GM12878 (cell line): Measurements from ENCODE around the gene TEPSIN.

Experiments
- ASH2L ChIP-seq: fragments of 300-600, 200-600 bp; sonication (generic); IDR thresholded peaks from 2 replicates; pipeline ENCODE4 v1.6.1; 2017; ENCODE audit warnings: low read depth, mild to moderate bottlenecking, borderline replicate concordance
- CBFB ChIP-seq: IDR thresholded peaks from 2 replicates; pipeline ENCODE4 v1.6.1; 2016; ENCODE audit warnings: antibody characterized with exemption, low read depth
- NFYB ChIP-seq: IDR thresholded peaks from 2 replicates; pipeline ENCODE4 v1.6.1; 2011; ENCODE audit warnings: low read depth, mild to moderate bottlenecking, low read length, improper control_type of control experiment, moderate library complexity; ENCODE audit not compliant: insufficient read depth
- NRF1 ChIP-seq: conservative IDR thresholded peaks from 2 replicates; pipeline ENCODE4 v1.6.1; 2011; ENCODE audit warnings: mild to moderate bottlenecking, low read depth, low read length, improper control_type of control experiment
- PAX5 ChIP-seq: IDR thresholded peaks from 2 replicates; pipeline ENCODE4 v1.6.1; 2011; ENCODE audit warnings: low read depth, low read length, borderline replicate concordance
- POLR2A ChIP-seq: IDR thresholded peaks from 2 replicates; pipeline ENCODE4 v1.6.1; 2011; ENCODE audit warnings: low read depth, mild to moderate bottlenecking, low read length
- POLR2AphosphoS2 ChIP-seq: IDR thresholded peaks from 2 replicates; pipeline ENCODE4 v1.6.1; 2011; ENCODE audit warnings: low read depth, mild to moderate bottlenecking, low read length, improper control_type of control experiment, moderate library complexity
- RCOR1 ChIP-seq: conservative IDR thresholded peaks from 2 replicates; pipeline ENCODE4 v1.6.1; 2012; ENCODE audit warnings: low read depth, low read length, improper control_type of control experiment
- SMC3 ChIP-seq: IDR thresholded peaks from 2 replicates; pipeline ENCODE4 v1.6.1; 2011; ENCODE audit warnings: low read length, improper control_type of control experiment, borderline replicate concordance
- SREBF1 ChIP-seq: IDR thresholded peaks from 2 replicates; pipeline ENCODE4 v1.6.1; 2012; ENCODE audit warnings: mild to moderate bottlenecking, low read length
- TAF1 ChIP-seq: IDR thresholded peaks from 2 replicates; pipeline ENCODE4 v1.6.1; 2011; ENCODE audit warnings: mild to moderate bottlenecking, low read depth, low read length, borderline replicate concordance
- TF ChIP-seq, protein P1 (sequence below), 3 experiments: IDR thresholded peaks in 2 of 3; conservative IDR thresholded peaks in 1 of 3; 2 replicates each; pipeline ENCODE4 v1.5.1; 2011; ENCODE audit warnings: low read depth in 3 of 3, low read length in 3 of 3, mild to moderate bottlenecking in 3 of 3, control low read depth in 2 of 3, moderate library complexity in 2 of 3, inconsistent platforms in 1 of 3, mixed read lengths in 1 of 3; ENCODE audit not compliant: control insufficient read depth in 2 of 3, insufficient read depth in 1 of 3; ENCODE audit errors: extremely low read depth in 1 of 3
- TF ChIP-seq, protein P2 (sequence below): IDR thresholded peaks from 2 replicates; pipeline ENCODE4 v1.6.1; 2012; ENCODE audit warnings: low read depth, low read length, improper control_type of control experiment
- TF ChIP-seq, protein P3 (sequence below): fragments of 450-650 bp; formaldehyde crosslinking; IDR thresholded peaks from 2 replicates; pipeline ENCODE4 v1.4.0; 2022; ENCODE audit warnings: mild to moderate bottlenecking, moderate library complexity

DNA sequence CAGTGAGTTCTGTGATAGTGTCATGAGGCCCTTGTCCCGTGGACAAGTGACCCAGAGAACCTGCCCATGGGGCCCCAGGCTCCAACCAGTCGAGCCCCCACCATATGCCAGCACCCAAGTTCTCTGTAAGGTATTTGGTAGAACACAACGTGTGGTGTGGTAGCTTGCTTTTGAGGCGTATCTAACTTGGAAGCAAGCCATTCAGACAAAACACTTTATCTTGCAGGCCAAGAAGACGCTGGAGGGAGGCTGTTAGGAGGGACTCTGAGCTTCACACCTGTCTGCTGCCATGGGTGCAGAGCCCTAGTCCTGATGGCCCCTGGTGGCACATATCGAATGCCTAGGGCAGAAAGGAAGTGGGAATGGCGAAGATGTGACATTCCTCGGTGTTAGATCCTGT lies 1.9 kb upstream of the TEPSIN start:
- TF ChIP-seq POLR2A, result no peak
- no peak for TF ChIP-seq CBFB
- TF ChIP-seq, protein P1, sequence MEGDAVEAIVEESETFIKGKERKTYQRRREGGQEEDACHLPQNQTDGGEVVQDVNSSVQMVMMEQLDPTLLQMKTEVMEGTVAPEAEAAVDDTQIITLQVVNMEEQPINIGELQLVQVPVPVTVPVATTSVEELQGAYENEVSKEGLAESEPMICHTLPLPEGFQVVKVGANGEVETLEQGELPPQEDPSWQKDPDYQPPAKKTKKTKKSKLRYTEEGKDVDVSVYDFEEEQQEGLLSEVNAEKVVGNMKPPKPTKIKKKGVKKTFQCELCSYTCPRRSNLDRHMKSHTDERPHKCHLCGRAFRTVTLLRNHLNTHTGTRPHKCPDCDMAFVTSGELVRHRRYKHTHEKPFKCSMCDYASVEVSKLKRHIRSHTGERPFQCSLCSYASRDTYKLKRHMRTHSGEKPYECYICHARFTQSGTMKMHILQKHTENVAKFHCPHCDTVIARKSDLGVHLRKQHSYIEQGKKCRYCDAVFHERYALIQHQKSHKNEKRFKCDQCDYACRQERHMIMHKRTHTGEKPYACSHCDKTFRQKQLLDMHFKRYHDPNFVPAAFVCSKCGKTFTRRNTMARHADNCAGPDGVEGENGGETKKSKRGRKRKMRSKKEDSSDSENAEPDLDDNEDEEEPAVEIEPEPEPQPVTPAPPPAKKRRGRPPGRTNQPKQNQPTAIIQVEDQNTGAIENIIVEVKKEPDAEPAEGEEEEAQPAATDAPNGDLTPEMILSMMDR (IDR thresholded peaks at IDR 0.05 in 2 of 3, conservative IDR thresholded peaks at IDR 0.05 in 1 of 3; ENCODE audit: control insufficient read depth in 2 of 3, extremely low read depth in 1 of 3, insufficient read depth in 1 of 3, low read depth in 3 of 3, low read length in 3 of 3), result no peak
- TF ChIP-seq RCOR1, result no peak
- no peak for TF ChIP-seq SREBF1
- TF ChIP-seq NFYB, result no peak
- TF ChIP-seq, protein P2, sequence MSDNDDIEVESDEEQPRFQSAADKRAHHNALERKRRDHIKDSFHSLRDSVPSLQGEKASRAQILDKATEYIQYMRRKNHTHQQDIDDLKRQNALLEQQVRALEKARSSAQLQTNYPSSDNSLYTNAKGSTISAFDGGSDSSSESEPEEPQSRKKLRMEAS, result no peak
- TF ChIP-seq, protein P3, sequence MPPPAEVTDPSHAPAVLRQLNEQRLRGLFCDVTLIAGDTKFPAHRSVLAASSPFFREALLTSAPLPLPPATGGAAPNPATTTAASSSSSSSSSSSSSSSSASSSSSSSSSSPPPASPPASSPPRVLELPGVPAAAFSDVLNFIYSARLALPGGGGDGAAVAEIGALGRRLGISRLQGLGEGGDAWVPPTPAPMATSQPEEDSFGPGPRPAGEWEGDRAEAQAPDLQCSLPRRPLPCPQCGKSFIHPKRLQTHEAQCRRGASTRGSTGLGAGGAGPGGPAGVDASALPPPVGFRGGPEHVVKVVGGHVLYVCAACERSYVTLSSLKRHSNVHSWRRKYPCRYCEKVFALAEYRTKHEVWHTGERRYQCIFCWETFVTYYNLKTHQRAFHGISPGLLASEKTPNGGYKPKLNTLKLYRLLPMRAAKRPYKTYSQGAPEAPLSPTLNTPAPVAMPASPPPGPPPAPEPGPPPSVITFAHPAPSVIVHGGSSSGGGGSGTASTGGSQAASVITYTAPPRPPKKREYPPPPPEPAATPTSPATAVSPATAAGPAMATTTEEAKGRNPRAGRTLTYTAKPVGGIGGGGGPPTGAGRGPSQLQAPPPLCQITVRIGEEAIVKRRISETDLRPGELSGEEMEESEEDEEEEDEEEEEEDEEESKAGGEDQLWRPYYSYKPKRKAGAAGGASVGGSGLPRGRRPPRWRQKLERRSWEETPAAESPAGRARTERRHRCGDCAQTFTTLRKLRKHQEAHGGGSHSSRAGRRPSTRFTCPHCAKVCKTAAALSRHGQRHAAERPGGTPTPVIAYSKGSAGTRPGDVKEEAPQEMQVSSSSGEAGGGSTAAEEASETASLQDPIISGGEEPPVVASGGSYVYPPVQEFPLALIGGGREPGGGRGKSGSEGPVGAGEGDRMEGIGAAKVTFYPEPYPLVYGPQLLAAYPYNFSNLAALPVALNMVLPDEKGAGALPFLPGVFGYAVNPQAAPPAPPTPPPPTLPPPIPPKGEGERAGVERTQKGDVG (CRISPR knock-in tag), result no peak
- no peak for TF ChIP-seq SMC3
- TF ChIP-seq ASH2L, result no peak
- TF ChIP-seq TAF1, result no peak
- TF ChIP-seq NRF1, result no peak
- TF ChIP-seq POLR2AphosphoS2, result no peak
- TF ChIP-seq PAX5, result no peak
